Activated CD4-positive, alpha-beta T cell treated with anti-CD3 and anti-CD28 coated beads, Interleukin-2, amount 50 U/mL, for 24 hours (primary cell): ENCODE data around the gene CD28.

Source experiments
- DNase-seq, 2 donors: peaks; one replicate each; pipeline ENCODE4 v3.0.0-alpha.2; 2020; ENCODE audit warnings: low read depth in 1 of 2, low spot score in 1 of 2

The CD28 gene

DNA sequence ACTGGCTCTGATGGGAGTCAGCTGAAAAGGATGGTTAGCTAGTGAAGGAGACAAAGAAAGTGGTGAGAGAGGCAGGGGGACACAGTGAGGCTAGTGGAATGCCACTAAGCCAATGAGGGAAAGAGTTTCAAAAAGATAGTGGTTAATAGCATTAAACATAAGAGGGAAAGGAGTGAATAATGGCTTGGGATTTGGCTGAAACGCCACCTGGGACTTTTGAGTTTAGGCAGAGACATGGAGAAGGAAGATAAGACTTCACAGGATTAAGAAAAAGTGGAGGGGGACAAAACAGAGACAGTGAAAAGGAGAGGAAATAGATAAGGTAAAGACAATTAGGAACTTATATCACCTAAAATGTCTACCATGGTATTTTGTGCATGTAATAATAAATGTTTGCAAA lies 6.9 kb downstream of the CD28 start:
- no peak for DNase-seq

DNA sequence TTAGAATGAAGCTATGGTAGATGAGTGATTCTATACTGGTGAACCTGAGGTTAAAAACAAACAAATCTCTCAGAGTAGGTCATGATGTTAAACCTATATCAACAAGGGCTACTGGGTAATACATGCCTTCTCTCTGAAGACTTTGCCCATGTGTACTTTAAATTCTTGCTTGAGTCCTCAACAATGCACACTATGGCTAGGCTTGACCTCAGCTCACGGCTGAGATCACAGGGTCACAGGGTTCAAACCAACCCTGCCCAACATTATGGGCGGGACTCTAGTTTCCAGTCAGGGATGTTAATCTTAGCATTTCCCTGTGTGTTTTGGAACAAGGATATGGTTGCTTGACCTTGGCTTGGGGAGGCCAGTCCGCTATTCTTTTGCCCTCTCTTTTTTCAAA lies 7.7 kb downstream of the CD28 start:
- DNase-seq, result no peak

DNA sequence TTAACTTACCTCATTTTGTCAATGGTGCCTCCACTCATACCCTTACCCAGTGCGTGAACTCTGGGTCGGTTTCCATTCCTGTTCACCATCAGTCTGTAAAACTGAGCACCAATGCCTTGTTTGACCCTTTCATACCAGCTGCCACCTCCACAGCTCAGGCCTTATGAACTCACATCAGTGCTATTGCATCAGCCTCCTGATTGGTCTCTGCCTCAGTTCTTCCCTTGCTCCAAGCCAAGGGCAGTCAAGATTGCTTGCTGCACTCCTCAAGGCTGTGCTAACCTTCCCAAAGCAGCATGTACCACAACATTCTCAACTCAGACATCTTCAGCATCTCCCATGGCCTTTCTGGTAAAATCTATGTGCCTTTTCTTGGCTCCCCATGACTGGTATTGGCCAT lies 9.3 kb downstream of the CD28 start:
- DNase-seq, result no peak

DNA sequence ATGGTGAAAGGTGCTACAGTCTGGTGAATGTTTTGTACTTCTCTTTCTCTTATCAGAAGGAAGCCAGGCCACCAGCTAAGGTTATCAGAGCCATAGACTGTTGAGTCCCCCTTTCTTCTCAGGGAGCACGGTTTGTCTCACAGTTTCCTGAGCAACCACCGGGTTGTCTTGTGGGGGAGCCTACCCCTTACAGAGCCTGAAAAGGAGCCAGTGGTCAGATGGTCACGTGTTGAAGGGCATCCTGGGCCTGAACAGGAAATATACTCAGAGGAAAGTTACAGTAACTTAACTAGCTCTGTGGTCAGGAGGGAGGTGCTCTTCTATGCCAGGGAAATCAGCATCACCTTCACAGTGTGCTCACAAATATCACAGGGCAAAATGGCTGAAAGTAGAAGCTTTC lies 11.6 kb downstream of the CD28 start:
- no peak for DNase-seq

DNA sequence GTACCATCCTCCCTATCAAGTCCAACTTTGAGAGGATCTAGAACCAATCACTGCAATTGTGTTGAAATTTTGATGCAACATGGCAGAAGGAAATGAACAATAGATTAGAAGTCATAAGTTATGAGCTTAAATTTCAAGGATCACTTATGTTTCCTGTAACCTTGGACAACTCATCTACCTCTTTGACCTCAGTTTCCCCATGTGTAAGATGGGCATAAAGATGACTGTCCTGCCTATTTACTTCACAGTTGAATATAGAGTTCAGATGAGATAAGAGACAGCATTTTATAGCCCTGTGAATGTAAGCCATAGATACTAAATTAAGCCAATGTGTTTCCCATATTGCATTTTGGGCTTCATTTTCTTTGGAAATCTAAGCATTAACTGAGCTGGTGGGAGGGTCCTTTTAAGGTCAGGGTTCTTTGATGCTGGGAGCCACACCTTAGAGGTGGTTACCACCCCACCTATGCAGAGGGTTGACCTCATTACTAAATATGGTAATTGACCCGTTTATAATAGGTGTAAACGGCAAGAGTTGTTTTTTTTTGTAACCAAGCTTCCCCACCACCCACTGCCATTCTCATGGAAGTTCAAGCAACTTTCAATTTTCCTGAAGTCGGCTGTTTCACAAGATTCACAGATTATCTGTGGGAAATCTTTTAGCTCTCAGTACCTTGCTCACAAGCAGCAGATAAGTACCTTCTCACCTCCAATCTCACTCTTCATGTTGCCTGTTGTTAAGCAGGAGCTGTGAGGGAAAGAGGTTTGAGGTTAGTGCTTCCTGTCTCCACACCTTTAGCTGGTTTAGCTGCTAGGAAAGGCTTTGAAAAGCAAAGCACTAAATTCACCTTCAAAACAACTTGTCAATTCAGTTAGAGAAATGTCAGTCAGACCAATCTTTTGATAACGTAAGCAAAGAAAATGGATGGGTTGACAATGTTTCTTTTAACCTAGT lies 13.3 kb downstream of the CD28 start:
- DNase-seq, result no peak

DNA sequence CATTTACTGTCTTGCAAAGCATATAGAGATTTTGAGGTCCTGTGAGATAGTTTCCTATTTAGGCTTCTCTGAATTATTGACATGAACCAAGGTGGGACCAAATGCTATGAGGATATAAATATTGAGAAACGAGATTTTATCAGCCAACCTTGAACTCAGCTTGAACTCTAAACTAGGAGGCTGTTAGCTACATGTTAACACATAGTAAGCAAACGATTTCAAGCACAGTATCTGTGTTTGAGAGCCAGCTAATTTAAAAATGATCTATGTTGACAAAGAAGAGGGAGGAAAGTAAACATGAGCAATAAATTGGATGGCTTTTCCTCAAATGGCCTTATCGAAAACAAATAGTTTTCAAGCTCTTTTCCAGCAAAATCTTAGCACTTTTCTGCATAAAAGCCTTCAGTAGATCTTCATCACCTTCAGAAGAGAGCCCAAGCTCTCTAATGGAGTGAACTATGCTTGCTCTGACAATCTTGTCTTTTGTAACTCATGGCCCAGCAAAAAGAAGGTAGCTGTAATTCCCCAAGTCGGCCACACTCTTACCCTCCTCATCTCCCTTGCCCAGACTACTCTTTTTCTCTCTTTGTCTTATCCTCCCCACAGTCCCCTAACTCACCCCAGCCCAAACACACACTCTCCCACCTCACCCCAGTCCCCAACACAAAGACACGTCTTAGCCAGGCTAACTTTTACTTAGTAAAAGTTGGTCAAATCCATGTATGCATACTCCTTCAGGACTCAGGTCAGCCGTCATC lies 14.7 kb downstream of the CD28 start:
- DNase-seq, result no peak

DNA sequence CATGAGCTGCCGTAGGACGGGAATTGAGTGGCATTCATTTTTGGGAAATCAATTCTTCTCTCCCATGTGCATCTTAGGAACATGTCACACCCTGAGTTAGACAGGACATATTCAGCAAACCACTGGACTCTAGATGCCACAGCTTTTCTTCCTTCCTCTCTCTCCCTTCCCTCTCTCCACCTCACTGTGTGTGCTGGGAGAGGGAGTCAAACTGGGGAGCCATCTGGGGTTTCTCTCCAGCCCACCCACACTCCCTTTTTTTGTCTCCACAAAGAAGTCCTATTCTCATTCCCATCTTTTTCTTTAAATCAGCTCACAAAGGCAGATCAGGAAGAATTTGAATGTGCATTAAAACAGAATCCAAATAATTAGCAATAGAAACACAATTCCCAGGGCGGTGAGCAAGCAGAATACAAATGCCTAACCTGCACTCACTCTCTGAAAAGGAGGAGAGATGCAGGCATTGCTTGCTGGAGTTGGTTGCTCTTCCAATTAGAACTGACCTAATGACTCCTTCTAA lies 15.4 kb downstream of the CD28 start:
- no peak for DNase-seq

DNA sequence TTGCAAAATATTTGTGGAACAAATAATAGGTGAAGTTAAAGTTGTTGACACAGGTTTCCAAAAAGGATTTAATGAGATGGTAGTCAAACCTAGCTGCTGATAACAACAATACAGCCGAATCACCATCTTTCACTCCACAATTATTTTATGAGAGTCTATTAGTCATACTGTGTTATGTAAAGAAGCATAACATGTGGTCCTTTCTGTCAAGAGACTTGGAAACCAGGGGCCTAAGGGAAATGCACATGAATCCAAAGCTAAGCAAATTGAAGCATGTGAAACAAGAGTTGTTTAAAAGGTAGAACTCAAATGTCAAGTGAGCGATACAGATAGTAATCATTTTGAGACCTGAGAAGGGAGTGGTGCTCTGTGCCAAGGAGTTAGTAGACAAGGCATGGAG lies 16.0 kb downstream of the CD28 start:
- no peak for DNase-seq

DNA sequence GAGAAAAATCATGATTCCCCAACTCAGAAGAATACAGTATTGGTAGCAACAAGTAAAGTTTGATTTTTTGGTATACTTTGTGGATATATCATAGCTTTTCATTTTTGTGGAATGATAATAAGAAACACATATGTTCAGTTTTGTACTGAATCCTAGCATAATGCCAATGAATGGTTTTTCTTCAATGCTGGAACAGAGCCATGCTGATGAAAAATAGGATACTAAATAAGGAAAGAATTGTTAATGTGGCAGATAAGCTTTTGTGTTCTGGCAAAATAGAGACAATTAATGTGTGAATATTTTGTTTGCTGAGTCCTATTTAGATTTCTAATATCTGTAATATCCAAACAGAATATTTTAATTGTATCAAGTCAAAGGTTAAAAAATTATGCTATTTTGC lies 21.9 kb downstream of the CD28 start:
- no peak for DNase-seq

DNA sequence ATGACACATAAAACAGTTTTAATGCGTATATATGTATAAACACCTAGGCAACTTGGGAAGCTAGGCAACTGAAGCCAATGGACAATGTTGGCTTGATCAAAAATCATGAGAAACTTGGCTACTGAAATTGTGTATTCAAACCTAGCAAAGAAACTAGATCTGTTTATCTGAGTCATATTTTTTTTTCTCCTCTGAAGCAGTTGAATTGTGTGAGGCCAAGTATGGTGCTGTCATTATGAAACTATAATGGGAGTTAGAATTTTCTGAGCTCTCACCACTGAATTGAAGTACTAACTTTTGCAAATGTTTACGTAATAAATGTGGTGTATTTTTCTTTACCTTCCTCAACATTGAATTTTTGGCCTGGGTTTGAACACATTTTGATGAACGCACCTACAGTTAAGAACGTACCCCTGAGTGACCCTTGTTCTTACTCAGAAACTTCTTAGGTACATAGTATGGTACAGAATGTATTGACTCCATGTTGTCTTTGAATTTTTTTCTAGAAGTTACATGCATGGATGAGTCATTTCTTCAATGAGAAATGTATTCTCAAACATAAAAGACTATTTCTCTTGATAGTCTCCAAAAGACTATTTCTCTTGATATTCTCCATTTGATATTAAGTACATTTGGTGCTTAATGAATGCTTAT lies 23.8 kb downstream of the CD28 start:
- DNase-seq, result no peak

DNA sequence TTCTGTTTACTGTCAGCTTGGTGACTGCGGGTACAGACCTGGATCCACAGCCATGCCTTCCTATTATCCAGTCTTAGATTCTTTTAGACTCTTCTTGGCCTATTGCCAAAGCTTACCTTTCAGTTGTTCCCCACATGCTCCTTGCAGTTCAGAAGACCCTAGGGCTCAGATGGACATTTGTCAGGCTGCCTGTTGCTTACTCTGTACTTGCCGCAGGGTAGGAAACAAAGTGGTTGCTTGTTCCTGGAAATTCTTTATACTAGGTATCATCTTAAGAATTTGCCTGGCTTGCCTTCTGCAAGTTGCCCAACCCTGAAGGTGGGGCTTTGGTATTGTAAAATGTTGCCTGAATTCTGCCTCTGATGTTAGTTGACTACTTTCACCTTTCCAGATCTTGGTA lies 24.4 kb downstream of the CD28 start:
- DNase-seq, result no peak

DNA sequence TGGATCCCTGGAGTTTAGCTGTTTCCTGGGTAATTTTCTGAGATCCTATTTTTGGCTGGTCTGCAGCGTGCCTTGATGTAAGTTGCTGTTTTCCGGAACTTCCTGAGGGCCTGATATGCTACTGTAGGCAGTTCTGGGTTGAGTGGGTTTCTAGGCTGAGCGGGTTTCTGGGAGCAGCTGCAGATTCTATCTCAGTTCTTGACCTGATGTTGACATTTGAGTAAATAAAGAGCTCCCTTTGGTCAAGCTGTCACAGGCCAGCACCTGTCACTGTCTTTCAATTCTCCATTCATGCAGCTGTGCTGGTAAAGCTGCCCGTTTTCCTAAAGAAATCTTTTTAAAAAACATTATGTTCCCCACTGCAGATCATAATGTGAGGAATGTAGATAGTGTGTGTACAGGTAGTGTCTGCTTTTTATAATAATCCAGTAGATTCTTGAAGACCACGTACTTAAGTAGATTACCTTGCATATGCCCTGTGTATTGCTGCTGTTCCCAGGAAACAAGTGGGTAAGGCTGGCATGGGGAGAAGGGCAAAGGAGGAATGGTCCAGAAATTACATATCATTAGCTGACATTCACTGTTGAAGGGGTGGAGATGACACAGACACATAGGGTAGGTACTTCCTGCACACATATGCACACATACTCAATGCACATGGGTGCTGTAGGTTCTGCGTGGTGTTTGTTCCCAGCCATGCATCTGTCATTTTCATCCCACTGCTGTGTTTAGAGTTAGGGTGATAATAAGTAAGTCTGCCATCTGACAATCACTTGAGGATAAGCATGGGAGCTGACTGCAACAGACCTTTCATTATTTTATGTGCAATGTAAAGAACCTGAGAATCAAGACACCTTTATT lies 25.9 kb downstream of the CD28 start:
- no peak for DNase-seq

DNA sequence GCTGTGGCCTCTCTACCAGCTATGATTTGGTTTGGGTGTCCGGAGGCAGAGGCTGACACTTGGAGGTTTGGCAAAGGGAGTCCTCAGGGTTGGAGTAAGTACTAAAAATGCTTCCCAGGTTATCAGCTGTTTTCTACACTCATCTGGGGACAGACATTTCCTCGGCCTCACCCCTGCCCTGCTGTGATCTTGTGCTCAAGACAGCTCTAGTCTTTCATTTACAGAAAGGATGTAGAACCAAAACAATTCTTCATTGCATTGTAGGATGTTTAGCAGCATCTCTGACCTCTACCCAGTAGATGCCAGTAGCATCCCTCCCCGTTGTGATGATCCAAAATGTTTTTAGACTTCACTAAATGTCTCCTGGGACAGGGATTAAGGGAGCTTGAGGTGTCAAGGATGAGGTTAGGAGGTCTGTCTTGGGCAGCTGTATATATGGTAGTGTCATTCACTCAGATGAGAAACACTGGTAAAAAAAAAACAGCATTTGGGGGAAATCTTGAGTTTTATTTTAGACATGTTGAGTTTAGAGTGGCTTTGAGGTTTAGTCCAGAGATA lies 26.6 kb downstream of the CD28 start:
- no peak for DNase-seq

DNA sequence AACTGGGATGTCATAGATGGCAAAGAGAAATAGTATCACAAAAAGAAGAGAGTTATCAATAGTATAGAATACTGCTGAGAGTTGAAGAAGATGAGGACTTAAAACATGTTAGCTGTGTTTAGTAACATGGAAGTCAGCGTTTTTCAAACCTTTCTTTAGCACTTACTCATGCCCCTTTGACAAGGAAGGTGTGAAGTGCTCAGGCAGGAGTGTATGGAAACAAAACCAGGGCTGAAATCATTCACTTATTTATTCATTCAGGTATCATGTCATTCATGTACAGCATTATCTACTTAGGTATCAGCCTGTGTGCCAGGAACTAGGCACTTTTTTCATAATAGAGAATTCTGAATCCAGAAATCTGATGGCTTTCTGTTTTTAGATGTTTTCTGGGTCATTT lies 27.2 kb downstream of the CD28 start:
- no peak for DNase-seq

DNA sequence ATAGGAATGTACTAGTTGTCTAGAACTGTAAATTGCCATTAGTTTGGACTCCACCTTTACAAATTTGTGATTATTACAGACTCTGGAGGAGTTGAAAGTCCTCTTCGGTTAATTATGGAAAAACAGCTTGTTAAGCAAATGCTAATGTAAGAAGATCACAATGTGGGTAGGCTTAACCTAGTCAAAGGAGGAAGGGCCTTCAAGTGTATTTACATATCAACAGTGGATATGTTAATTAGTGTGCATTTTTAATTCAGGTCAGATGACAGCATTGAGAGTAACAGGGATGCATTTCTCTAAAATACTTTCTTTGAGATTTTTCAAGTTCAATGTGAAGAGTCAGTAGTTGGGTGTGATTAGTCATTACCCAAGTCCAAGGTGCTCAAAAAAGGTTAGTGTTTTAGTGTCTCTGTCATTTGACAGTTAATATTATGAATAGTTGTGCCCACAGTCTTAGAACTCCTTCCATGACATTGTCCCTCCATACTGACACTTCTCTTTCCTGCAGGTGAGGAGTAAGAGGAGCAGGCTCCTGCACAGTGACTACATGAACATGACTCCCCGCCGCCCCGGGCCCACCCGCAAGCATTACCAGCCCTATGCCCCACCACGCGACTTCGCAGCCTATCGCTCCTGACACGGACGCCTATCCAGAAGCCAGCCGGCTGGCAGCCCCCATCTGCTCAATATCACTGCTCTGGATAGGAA lies 28.0 kb downstream of the CD28 start:
- no peak for DNase-seq

DNA sequence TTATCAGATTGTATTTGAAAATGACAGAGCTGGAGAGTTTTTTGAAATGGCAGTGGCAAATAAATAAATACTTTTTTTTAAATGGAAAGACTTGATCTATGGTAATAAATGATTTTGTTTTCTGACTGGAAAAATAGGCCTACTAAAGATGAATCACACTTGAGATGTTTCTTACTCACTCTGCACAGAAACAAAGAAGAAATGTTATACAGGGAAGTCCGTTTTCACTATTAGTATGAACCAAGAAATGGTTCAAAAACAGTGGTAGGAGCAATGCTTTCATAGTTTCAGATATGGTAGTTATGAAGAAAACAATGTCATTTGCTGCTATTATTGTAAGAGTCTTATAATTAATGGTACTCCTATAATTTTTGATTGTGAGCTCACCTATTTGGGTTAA lies 30.9 kb downstream of the CD28 start:
- no peak for DNase-seq

DNA sequence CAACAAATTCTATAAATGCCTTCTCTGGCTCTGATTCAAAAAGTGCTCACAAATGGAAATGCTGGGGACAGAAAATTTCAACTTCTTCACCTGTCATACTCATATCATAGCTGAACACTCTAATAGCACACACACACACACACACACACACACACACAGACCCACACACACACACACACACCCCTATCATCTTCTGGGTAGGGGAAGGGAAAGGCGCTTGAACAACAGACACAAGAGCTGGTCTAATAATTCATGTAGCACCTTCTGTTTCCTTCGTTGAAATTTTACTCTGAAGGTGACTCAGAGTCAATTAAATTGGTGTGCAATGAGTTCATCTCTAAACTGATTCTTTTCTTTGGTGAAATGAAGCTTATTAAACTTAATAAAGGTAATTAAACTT lies 32.9 kb downstream of the CD28 start:
- DNase-seq, result no peak

DNA sequence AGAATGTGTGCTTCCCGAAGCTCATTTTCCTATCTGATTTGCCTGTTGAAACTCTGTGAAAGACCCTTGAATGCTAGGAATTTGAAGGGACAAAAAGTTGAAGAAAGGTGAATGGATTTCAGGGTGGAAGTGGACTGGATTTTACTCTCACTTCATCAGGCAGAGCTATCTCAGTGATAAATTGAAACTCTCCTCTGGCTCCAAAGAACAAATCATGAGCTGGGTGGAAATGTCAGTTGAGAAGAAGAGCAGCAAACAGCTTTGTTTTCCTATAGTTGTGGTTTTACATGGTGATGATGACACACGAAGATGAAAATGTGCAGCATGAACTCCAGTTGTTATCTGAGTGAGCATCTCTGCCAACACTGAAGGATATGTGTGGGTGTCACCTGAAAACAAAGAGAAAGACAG lies 34.4 kb downstream of the CD28 start:
- DNase-seq, result peak in 1 of 2 donors; percentile 64

DNA sequence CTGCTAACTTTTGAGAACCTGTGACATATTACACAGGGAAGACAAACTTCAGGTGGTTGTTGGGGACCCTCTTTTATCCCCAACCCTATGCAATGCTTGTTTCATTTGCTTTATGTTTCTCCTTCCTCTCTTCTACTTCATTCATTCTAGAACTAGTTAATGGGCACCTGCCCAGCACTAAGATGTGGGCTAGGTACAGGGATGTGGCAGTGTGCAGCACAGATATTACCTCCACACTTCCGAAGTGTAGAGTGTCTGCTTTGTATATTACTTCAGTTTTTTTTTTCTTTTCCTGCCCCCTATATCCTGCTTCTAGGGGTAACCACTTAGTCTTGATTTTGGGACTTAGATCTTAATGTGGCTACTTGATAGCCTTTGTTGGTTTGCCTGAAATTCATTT lies 35.1 kb downstream of the CD28 start:
- no peak for DNase-seq

DNA sequence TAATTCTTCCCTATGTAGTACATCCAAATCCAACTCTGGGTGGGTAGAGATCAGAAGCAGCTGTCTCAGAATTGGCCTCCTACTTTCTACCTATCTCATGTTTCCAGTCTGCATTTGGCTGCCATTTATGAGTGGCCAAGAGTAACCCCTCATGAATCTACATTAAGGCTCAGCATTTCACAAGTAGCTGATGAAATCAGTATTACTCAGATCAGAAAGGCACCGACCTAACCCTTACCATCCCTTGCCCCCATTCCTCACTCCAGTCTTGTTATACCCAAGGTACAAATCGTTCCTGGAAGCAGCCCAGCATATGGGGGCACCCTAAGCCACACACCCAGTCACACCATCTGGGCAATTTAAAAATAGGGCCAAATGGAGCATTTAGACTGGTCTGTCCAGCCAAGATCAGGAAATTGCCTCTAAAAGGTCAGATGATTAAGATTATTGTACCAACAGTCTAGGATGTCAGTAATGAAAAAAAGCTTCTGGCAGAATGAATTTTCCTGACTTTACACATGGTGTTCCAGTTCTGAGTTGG lies 37.1 kb downstream of the CD28 start:
- no peak for DNase-seq
